NCI-H82 treated with DMSO at 0.1 percent for 48 hours (cell line): ENCODE results near the gene PREP.
A peak's percentile ranks its signal among the peaks of the same experiment; 100 is the strongest.
"Not testable (repeated sequence)": the region's sequence is repeated elsewhere in the genome, so short reads cannot be mapped to it uniquely, and the experiment has no call there.

Experiments
- DNase-seq: peaks from one replicate; lab custom pipeline; 2025; ENCODE audit not compliant: unreplicated experiment; lab: John Stamatoyannopoulos, UW

Gene PREP

GRCh38 chr6:105345506-105345905 lies 57.4 kb downstream of the PREP start:
- DNase-seq, result peak; percentile 74

DNA sequence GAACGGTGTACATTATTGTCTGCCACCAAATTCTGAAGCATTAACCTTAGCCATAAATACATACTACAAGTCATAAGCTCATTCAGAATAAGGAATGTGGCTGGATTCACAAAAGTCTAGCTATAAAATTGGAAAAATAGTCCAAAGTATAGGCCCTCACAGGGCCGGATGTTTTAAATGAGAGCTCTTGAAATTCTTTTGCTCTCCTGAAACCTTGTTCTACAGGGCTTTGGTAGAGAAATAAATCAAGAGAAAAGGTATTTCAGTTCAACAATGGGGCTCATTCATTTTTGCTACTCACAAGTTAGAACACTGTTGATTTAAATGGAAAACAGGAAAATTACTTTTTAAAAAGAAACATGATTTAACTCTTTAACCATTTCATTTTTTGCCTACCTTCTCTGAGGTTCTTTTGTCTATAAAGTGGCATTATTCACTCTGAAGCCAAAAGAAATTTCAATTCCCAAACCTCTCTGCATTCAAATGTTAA lies 58.0 kb downstream of the PREP start:
- no peak for DNase-seq

DNA sequence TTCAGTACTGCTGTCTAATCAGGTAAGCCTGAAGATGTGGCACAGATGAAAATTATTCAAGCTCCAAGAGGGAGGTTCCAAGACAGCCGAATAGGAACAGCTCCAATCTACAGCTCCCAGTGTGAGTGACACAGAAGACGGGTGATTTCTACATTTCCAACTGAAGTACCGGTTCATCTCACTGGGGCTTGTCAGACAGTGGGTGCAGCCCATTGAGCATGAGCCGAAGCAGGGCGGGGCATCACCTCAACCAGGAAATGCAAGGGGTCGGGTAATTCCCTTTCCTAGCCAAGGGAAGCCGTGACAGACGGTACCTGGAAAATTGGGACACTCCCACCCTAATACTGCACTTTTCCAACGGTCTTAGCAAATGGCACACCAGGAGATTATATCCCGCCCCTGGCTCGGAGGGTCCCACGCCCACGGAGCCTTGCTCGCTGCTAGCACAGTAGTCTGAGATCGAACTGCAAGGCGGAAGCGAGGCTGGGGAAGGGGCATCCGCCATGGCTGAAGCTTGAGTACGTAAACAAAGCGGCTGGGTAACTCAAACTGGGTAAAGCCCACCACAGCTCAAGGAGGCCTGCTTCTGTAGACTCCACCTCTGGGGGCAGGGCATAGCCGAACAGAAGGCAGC lies 64.4 kb downstream of the PREP start:
- not testable (repeated sequence) for DNase-seq

- DNase-seq, result no peak
These were observed 65.9 kb downstream of the PREP start for GRCh38 chr6:105336986-105337385.

DNA sequence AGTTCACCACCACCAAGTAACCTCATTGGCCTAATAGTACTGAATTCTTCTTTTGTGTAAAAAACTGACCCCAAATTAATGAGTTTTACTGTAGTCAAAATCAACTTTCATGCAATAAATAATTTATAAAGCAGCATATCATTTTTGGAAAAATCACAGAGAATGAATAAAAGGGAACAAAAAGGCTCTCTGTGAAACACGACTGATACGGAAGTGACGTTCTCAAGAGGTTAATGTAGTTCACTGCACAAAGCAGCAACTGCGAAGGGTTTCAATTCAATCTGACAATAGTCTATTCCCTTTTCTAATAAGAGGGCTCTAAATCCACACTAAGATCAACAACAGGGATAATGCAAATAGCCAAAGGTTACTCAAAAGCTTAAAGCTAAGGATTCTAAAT lies 70.3 kb downstream of the PREP start:
- no peak for DNase-seq

DNA sequence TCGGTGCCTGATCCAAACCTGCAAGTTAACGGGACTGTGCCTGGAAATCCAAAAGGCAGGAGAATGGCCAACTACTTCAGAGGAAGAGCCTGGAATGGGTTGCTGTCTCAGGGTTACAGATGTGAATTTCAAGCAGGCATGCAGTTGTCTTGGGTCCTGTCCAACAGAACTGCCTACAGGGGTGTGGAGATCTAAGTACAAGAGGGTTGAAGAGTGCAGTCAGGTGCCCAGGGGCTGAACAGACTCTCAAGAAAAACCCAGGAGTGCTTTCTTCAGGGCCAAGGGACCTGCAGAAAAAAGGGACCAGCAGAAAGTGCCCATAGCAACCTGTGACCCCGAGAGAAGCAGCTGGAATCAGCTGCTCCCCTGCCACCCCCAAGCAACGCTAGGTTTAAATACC lies 71.0 kb downstream of the PREP start:
- no peak for DNase-seq

GRCh38 chr6:105330913-105331312 lies 72.0 kb downstream of the PREP start:
- no peak for DNase-seq

DNA sequence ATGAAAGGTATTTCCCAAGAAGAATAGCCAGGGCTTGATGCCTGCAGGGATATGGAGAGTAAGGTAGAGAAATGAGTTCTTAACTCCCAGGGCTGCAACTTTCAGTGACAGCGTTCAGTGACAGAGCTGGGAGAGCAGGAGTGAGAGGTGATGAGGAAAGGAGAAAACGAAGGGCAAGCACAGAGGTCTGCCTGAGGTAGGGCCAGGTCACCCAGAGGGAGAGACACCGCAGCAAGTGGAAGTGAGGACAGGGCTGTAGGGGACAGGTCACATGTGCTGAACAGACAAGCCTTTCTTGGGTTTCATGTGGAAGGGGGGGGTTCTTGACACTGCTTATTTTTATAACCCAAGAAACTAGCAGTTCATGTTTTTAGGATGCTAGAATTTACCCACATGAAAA lies 72.5 kb downstream of the PREP start:
- no peak for DNase-seq

DNA sequence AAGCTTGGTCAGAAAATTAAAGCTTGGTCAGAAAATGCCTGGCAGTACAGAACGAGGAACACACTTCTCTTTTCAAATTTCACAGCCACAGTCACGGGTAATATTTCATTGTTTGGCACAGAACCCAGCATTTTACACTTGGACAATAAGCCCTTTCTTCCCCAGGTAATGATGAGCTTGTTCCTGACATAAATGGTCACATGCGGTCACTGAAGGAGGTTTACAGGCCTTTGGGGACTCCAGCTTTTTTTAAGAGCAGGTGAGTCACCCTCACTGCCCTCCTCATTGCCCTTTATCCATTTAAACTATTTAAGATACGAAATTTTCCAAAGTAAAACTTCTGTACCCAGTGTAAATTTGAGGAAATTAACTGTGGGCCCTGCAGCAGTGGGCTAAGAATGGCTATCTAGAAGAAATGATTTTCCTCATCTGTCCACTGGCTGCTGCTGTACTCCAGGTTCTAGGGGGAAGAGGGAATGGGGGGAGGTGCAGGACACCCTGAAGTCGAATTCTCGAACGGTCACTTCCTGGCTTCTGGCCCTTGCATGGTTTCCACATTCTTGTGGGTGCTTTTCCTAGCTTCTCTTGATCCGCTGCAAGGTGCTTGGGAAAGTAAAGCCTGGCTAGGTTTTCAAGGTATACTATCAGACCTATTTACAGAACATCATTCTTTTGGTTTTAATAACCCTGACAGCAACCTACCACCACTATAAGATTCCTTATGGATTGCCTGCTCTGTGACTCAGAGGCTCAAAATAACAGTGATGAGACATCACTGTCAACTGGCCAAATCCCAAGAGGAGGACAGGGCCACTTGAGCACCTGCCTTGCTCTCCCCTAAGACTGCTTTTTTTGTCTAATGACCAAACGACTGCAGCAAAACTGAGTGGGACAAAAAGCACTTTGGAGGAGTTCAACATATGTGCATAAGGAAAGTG lies 75.8 kb downstream of the PREP start:
- no peak for DNase-seq

DNA sequence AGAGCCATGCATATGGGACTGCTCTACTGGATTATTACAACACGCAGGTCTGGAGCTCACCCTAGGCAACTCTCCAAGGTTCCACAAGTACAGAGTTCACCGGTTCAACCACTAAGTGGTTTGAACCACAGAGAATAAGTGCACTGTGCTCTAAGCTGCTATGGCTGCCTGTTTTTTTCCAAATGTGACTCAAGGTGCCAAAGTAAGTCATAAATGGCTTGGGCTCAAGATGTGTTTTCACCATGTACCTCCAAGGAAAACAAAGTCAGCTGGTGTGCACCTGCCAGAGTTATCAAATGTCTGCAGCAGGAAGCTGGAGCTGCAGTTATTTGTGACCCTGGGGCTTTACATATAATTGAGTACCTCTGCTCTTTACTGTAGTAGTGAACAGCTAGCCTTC lies 76.7 kb downstream of the PREP start:
- no peak for DNase-seq

GRCh38 chr6:105324386-105324950 lies 78.4 kb downstream of the PREP start:
- no peak for DNase-seq

- DNase-seq, result no peak
These were observed 80.2 kb downstream of the PREP start for GRCh38 chr6:105322499-105323225.

GRCh38 chr6:105321728-105322127 lies 81.2 kb downstream of the PREP start:
- no peak for DNase-seq

DNA sequence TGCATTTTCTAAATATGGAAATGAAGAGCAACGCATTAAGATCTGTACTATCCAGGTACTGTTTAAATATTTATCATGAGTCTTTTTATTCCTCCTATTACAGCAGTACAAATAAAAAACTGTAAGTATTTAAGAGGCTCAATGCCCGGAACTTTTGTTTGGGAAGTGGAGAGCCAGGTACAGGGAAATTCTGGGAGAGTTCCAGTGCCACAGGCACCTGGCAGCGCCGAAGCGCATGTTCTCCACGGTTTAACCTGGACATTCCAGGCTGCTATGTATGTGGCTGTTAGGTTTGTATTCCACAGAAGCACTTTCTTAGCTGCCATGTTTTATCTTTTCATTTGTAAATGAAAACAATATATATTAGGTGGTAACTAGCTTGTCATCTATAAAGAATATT lies 81.7 kb downstream of the PREP start:
- no peak for DNase-seq

DNA sequence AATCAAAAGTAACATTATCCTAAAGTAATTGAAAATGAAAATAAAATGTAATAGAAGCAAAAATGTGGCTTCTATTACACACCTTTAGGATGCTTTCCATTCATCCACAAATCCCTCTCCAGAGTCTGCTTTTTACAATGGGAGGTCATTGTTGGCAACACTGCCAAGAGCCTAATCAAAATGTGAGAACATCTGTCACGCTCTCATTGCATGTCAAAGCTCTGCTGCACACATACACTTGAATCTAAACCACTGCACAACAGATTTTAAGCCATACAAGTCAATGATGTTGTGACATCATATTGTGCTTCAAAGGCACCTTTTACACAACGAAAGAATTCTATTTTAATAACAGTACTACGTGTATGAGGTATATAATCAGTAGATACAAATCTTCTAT lies 82.1 kb downstream of the PREP start:
- DNase-seq, result no peak

GRCh38 chr6:105320271-105320670 lies 82.6 kb downstream of the PREP start:
- no peak for DNase-seq

GRCh38 chr6:105319331-105319730 lies 83.6 kb downstream of the PREP start:
- no peak for DNase-seq

DNA sequence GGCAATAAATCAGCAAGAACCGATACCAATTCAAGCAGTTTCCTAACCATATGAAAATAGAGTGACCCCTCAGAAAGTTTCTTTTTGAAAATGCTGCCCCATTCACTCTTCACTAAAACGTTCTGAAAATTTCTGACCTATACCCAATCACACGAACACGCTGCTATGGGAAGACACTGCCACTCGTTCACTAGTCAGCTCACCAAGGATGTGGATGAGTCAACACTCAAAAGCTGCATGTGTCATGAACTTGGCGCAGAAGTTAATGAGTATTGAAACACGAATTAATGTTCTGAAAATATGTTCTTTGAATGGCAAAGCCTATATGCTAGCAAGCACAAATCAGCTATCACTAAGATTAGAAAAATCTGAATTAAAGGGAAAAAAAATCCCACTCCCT lies 84.2 kb downstream of the PREP start:
- DNase-seq, result no peak

DNA sequence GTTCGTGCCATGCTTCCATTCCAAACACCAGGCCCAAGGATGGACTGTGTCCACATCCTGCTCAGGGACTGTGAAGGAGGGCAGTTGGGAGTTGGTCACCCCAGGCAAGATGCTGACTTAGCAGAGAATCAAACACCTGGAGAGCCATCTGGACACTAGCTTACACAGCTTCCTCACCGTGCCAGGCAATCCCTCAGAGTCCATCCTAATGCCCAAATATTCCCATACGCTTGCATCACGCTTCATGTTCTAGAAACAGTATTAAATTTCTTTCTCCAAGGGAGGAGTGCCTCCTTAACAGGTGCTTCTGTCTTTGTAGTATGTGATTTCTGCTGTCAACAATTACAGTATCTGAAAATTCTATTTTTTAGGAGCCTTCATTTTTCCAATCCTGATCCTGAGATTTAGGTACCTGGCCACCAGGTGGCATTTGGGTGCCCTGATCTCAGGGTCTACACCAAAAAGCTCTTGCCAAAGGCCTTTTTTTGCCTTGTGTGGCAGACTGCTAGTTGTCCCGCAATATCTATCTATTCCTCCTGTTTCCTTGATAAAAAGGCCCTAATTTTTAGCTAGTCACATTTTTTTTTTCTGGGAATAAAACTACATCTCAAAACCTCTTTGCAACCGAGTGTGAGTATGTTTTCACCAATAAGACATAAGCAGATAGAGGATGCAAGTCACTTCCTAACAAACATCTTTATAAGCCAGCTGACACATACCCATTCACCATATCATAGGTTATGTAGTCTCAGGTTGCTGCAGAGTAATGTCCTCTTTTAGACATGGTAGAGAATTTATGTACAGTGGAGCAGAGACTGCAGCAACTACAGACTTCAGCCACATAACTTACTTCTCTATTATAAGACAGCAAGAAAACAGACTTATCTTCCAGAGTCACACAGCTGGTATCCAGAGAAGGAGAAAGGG lies 85.0 kb downstream of the PREP start:
- no peak for DNase-seq

GRCh38 chr6:105313211-105313610 lies 89.7 kb downstream of the PREP start:
- DNase-seq, result no peak
